GM12878 (cell line): ENCODE results near the gene RCL1.

Experiments used
- POLR2A ChIP-seq: IDR thresholded peaks from 2 replicates; pipeline ENCODE4 v1.6.1; 2011; ENCODE audit warnings: low read depth, mild to moderate bottlenecking, low read length
- TF ChIP-seq, protein P1 (sequence below), 3 experiments: IDR thresholded peaks in 2 of 3; conservative IDR thresholded peaks in 1 of 3; 2 replicates each; pipeline ENCODE4 v1.5.1; 2011; ENCODE audit warnings: low read depth in 3 of 3, low read length in 3 of 3, mild to moderate bottlenecking in 3 of 3, control low read depth in 2 of 3, moderate library complexity in 2 of 3, inconsistent platforms in 1 of 3, mixed read lengths in 1 of 3; ENCODE audit not compliant: control insufficient read depth in 2 of 3, insufficient read depth in 1 of 3; ENCODE audit errors: extremely low read depth in 1 of 3

DNA sequence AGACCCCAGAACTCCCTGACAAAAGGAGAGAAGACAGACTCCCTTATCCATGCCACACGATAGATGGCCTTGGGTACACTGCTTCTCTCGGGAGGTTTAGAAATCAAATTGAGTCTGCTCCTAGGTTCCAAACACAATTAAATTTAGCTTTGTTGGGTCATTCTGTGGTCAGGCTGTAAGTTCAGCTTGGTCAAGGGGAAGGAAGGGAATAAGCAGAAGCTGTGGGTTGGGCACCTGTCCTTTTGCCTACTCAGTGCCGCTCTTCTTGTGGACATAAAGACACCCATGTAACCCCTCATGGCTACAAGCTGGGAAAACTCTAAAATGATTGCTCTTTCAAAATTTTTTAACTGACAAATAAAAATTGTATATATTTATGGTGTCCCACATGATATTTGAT, 32.6 kb upstream of the RCL1 start:
- TF ChIP-seq, protein P1, sequence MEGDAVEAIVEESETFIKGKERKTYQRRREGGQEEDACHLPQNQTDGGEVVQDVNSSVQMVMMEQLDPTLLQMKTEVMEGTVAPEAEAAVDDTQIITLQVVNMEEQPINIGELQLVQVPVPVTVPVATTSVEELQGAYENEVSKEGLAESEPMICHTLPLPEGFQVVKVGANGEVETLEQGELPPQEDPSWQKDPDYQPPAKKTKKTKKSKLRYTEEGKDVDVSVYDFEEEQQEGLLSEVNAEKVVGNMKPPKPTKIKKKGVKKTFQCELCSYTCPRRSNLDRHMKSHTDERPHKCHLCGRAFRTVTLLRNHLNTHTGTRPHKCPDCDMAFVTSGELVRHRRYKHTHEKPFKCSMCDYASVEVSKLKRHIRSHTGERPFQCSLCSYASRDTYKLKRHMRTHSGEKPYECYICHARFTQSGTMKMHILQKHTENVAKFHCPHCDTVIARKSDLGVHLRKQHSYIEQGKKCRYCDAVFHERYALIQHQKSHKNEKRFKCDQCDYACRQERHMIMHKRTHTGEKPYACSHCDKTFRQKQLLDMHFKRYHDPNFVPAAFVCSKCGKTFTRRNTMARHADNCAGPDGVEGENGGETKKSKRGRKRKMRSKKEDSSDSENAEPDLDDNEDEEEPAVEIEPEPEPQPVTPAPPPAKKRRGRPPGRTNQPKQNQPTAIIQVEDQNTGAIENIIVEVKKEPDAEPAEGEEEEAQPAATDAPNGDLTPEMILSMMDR (IDR thresholded peaks at IDR 0.05 in 2 of 3, conservative IDR thresholded peaks at IDR 0.05 in 1 of 3; ENCODE audit: control insufficient read depth in 2 of 3, extremely low read depth in 1 of 3, insufficient read depth in 1 of 3, low read depth in 3 of 3, low read length in 3 of 3): no peak
- TF ChIP-seq POLR2A: no peak
